Raji (cell line): ENCODE results near the gene E2F2.
A peak's percentile ranks its signal among the peaks of the same experiment; 100 is the strongest.

Source experiments
- POLR2A ChIP-seq: IDR thresholded peaks from 2 replicates; pipeline ENCODE4 v1.6.1; 2011; ENCODE audit warnings: low read depth, low read length, control low read depth; ENCODE audit not compliant: insufficient read depth

Gene E2F2

GRCh38 chr1:23543707-23544443 lies 12.8 kb upstream of the E2F2 start:
- no peak for TF ChIP-seq POLR2A

DNA sequence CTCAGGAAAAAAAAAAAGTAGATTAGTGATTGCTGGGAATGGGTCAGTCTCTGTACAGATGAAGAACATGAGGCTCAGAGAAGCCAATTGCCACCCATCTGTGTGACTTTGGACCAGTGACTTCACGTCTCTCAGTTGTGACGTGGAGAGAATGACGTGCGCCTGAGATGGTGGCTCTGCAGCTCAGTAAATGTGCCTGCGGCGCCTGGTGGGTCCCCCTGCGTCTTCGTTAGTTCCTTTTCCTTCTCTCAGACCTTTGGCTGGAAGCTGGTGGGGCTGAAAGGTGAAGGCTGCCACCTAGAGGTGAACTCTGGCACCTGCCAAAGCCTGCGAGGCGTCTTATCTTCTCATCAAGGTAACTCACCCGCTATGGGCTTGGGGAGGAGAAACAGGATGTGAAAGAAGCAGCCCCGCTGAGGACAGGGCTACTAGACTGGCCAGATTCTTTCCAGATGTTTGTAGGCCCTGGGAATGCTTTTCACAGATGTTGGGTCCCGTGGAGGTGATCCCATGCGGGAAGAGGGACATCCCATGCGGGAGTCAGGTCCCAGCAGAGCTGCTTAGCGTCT lies 8.7 kb upstream of the E2F2 start:
- peak; percentile 55 for TF ChIP-seq POLR2A

DNA sequence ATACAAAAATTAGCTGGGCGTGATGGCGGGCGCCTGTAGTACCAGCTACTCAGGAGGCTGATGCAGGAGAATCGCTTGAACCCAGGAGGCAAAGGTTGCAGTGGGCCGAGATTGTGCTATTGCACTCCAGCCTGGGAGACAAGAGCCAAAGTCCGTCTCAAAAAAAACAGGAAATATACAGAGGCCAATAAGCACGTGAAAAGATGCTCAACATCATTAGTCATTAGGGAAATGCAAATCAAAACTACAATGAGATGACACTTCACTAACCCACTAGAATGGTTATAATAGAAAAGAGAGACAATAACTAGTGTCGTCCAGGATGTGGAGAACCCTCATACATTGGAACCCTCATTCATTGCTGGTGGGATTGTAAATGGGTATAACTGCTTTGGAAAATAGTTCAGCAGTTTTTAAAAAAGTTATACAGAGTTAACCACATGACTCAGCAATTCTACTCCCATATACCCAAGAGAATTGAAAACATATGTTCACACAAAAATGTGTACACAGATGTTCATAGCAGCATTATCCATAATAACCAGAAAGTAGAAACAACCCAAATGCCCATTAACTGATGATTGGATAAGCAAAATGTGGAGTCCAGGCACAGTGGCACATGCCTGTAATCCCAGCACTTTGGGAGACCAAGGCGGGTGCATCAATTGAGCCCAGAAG lies 6.4 kb upstream of the E2F2 start:
- TF ChIP-seq POLR2A: 0 out of 2 replicates have a peak, but pooled peaks have one; percentile 16

- no peak; the same call in 1 of the 2 replicates for TF ChIP-seq POLR2A
Measured at GRCh38 chr1:23533246-23534023, 2.4 kb upstream of the E2F2 start.

- TF ChIP-seq POLR2A: no peak
Measured at GRCh38 chr1:23531562-23532094, 595 bp upstream of the E2F2 start.

GRCh38 chr1:23530087-23530746 lies 816 bp downstream of the E2F2 start:
- TF ChIP-seq POLR2A: no peak

DNA sequence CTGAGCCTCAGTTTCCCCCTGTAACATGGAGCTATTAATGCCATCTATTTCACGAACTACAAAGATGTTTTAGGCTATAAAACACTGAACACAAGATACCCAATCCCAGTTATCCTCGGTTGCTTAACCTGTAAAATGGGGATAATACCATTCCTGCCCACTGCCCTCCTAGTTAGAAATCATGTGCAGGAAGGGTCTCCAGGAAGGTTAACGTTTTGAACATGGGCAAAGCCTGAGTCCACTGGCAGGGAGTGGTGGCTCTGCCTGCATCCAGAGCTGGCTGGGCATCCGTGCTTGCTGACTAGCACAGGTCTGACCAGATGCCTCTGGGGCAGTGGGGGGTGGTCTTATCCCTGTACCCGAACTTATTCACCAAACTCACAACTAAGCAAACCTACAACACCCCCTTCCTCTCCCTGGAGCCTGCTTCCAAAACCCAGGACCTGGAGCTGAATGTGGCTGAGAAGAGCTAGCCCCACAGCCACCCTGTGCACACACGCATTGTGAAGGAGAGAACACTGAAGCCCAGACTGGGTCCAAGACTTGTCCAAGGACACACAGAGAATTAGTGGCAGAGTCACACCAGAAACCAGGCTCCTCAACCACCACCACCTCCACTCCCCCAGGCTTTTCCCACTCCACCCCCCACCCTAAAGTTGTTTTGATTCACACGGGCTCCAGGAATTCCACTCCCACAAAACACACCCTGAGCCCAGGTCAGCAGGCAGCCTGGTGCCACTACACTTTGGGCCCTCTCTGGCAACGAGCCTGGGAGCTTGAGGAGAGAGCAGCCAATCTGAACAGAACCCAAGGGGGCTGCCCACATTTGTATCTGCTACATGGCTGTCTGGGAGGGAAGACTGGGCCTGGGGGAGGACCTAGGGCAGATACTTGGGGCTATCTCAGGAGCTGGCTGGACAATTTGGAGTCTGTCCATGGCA lies 1.6 kb downstream of the E2F2 start:
- TF ChIP-seq POLR2A: 0 out of 2 replicates have a peak, but pooled peaks have one; percentile 28

DNA sequence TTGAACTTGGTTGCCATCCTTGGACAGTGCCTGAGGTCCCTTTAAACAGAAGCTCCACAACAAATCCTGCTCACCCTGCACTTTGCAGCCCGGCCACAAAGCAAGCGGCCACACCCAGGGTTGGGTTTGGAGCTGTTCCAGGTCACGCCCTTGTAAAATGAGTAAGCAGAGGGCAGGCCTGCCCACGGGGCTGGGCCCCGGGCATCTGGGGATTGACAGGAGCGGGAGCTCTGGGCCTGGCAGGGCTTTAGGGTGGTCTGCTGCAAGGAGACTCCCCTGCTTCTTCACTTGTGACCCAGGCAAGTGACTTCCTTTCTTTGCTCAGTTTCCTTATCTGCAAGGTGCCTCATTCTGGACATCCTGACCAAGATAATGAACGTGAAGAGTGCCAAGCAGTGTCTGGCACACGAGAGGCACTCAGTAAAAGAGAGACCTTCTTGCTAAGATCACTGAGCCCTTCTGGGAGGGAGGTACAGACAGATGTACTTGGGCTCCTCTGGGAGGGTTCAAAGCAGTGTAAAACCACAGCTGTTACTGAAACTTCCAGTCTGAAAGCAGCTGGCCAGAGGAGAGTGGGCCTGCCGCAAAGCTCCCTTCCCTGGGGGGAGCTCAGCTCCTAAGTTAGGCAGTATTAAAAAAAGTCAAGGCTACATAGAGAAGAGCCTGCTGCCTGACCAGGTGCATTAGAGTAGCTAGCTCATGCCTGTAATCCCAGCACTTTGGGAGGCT lies 2.6 kb downstream of the E2F2 start:
- TF ChIP-seq POLR2A: peak; percentile 70

DNA sequence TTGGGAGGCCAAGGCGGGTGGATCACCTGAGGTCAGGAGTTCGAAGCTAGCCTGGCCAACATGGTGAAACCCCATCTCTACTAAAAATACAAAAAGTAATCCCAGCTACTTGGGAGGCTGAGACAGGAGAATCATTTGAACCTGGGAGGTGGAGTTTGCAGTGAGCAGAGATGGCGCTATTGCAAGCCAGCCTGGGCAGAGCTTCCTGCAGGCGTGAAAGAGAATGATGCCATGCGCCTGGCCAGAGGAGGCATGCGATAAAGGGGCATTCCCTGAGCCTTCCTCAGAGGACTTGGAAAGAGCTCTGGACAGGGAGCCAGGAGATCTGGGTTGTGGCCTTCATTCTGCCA lies 3.2 kb downstream of the E2F2 start:
- no peak for TF ChIP-seq POLR2A

DNA sequence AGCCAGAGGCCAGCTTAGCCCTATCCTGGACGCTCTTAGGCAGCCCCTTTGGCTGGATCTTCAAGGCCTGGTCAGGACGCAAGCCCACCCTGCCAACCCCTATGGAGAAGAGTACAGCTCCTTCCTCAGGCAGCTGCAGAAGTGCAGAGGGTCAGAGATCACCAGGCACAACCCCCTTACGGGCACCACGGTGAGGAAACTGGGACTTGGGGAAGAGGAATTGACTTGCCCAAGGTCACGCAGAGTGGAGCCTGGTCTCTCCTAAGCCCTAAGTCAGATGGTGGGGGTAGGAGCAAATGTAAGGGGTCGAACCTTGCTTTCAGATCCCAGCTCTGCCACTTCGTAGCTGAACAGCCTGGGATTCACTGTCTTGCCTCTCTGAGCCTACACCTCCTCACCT lies 3.7 kb downstream of the E2F2 start:
- TF ChIP-seq POLR2A: no peak

DNA sequence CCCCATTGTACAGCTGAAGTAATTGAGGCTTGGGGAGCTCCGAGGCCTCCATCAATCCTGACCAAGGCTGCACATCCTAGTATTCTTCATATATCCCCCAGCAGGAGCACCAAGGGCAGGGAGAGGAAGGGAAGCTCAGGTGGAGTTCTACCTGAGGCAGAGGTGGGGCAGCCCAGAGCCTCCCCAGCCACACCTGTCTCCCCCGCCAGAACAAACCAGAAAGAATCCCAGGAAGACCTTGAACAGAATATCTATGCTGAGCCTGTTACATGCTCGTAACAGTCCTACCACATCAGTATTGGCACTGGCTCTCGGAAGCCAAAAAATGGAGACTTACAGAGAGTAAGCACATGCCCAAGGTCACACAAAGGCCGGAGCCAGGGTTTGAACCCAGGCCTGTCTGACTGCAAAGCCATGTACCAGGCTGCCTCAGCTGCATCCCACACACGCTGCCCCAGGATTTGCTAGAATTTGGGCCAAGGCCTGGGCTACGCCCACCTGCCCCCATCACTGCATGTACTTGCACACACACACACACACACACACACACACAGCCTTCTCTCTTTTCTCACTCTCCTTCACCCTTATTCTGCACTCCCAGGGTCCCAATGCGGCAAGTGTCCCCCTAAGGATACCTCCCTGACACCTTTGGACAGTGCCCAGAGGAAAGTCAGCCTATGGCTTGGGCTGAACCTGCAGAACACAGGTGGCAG lies 4.5 kb downstream of the E2F2 start:
- TF ChIP-seq POLR2A: no peak

DNA sequence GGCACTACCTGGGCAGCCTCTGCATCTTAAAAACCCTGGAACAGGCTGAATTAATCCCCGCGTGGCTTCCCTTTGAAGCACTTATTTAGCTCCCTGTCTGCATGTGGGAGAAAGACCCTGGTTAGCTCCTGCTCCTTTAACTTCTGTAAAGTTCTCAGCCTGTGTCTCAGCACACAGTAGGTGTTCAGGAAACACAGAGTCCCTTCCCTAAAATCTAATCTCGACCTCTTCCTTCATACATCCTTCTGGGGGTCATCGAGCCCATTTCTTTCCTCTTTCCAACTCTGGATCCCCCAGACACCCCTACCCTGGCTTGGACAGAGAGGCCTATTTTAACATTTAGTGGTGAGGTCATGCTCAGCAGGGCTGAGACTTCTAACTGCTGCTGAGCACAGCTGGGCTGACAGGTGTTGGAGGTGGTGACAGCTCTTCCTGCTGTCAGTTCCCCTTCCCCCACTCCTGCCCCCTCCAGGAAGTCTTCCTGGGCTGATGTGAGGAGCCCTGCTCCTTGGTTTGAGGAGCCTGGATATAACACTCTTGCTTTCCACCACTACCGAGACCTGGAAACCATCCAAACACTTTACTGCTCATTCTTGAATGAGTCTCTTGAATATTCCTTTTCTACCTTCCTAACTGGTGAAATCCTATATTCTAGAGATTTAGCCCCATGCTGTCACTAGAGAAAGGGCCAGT lies 5.3 kb downstream of the E2F2 start:
- TF ChIP-seq POLR2A: 0 out of 2 replicates have a peak, but pooled peaks have one; percentile 26
